ENCODE results near the gene GAS5. TPM values are rescaled to one million over a fixed set of nuclear protein-coding genes. Genes with fewer than 3 reads are reported as not detected.

The GAS5 gene
- total RNA-seq, 2 experiments from 2014 or later, result 865 to 867 TPM

- no peak overlapping the region for H3K27ac ChIP-seq (ENCODE audit: low read depth in 1 of 2, low read length in 2 of 2)
- no peaks in the 10 kb centered on the region for H3K27me3 Mint-ChIP-seq
- H3K4me1 ChIP-seq (ENCODE audit: insufficient read depth, low read length), result no peaks in the 10 kb centered on the region
- CTCF ChIA-PET, result no interaction called here
- H3K27me3 ChIP-seq (ENCODE audit: control insufficient read depth in 1 of 2, insufficient read depth in 2 of 2, low read length in 2 of 2), result no peaks in the 10 kb centered on the region
- no peaks in the 10 kb centered on the region for H3K9me3 Mint-ChIP-seq
- no peak overlapping the region for H3K4me3 ChIP-seq (ENCODE audit: low read length)
- H3K27ac Mint-ChIP-seq, result no peak overlapping the region
- ATAC-seq (ENCODE audit: poor library complexity) (no peak), DNase-seq (no peak)
- no peaks in the 10 kb centered on the region for H3K9me3 ChIP-seq (ENCODE audit: control insufficient read depth in 1 of 2, insufficient read depth in 1 of 2, low read length in 2 of 2)
- peaks cover 48% of the 10 kb centered on the region for H3K36me3 ChIP-seq (ENCODE audit: insufficient read depth, low read length)
- H3K4me3 Mint-ChIP-seq, result no peak overlapping the region
- POLR2A ChIA-PET, result interaction anchor here (0.8 to 1.4 kb wide), 2 partner anchors 14 to 16 kb away, joined by 3 to 5 read pairs; partner anchors contain the start of genes GAS5 and ZBTB37
- no peaks in the 10 kb centered on the region for H3K4me1 Mint-ChIP-seq (ENCODE audit: low read depth)
- peaks cover 58% of the 10 kb centered on the region for H3K36me3 Mint-ChIP-seq (ENCODE audit: low read depth)
- intact Hi-C loops (cut with DNase I, micrococcal nuclease), result no loop called here
- no peak for TF ChIP-seq CTCF (IDR thresholded peaks at IDR 0.05)
Measured at GRCh38 chr1:173852105-173852504, 15.7 kb downstream of the GAS5 start.

- POLR2A ChIA-PET, result no interaction called here
Measured at GRCh38 chr1:173832748-173833147, 35.0 kb downstream of the GAS5 start.

GRCh38 chr1:173827611-173828010 lies 40.2 kb downstream of the GAS5 start:
- ChIA-PET POLR2A (interaction anchor here (1.7 kb wide), 1 partner anchor 41 kb away, joined by 6 read pairs; the partner anchor contains the start of gene ZBTB37), CTCF (no interaction called here)
- no peak overlapping the region for H3K4me3 ChIP-seq (ENCODE audit: low read length)
- no peaks in the 10 kb centered on the region for H3K27me3 ChIP-seq (ENCODE audit: control insufficient read depth in 1 of 2, insufficient read depth in 2 of 2, low read length in 2 of 2)
- no peak for DNase-seq
- TF ChIP-seq CTCF (IDR thresholded peaks at IDR 0.05), result no peak
- H3K4me1 ChIP-seq (ENCODE audit: insufficient read depth, low read length), result peaks cover 25% of the 10 kb centered on the region
- no peaks in the 10 kb centered on the region for H3K9me3 ChIP-seq (ENCODE audit: control insufficient read depth in 1 of 2, insufficient read depth in 1 of 2, low read length in 2 of 2)
- Mint-ChIP-seq H3K4me3 (no peak overlapping the region), H3K4me1 (ENCODE audit: low read depth) (peaks cover 27% of the 10 kb centered on the region), H3K36me3 (ENCODE audit: low read depth) (peaks cover 43% of the 10 kb centered on the region), H3K9me3 (no peaks in the 10 kb centered on the region), H3K27ac (no peak overlapping the region), H3K27me3 (no peaks in the 10 kb centered on the region)
- intact Hi-C loops (cut with DNase I, micrococcal nuclease), result loop anchor here (5.0 to 10.0 kb wide), 4 partner anchors 113 to 1197 kb away; partner anchors contain the start of genes KLHL20 (in 1 of the 2), MRPS14 (in 1 of the 2) and RABGAP1L (in 1 of the 2)
- ATAC-seq (ENCODE audit: poor library complexity), result no peak
- H3K27ac ChIP-seq (ENCODE audit: low read depth in 1 of 2, low read length in 2 of 2), result no peak overlapping the region
- peaks cover 12% of the 10 kb centered on the region for H3K36me3 ChIP-seq (ENCODE audit: insufficient read depth, low read length)

More at GRCh38 chr1:173832748-173833147, 35.0 kb downstream of the GAS5 start:
- Histone ChIP-seq H3K27ac (ENCODE audit: low read depth in 1 of 2, low read length in 2 of 2) (no peak overlapping the region), H3K27me3 (ENCODE audit: control insufficient read depth in 1 of 2, insufficient read depth in 2 of 2, low read length in 2 of 2) (no peaks in the 10 kb centered on the region), H3K4me3 (ENCODE audit: low read length) (no peak overlapping the region), H3K36me3 (ENCODE audit: insufficient read depth, low read length) (peaks cover 48% of the 10 kb centered on the region), H3K9me3 (ENCODE audit: control insufficient read depth in 1 of 2, insufficient read depth in 1 of 2, low read length in 2 of 2) (no peaks in the 10 kb centered on the region), H3K4me1 (ENCODE audit: insufficient read depth, low read length) (no peaks in the 10 kb centered on the region)
- Mint-ChIP-seq H3K9me3 (no peaks in the 10 kb centered on the region), H3K4me1 (ENCODE audit: low read depth) (no peaks in the 10 kb centered on the region), H3K36me3 (ENCODE audit: low read depth) (peaks cover 58% of the 10 kb centered on the region), H3K4me3 (no peak overlapping the region), H3K27ac (no peak overlapping the region), H3K27me3 (no peaks in the 10 kb centered on the region)
- intact Hi-C loops (cut with DNase I, micrococcal nuclease), result no loop called here
- no peak for TF ChIP-seq CTCF (IDR thresholded peaks at IDR 0.05)
- DNase-seq (no peak), ATAC-seq (ENCODE audit: poor library complexity) (no peak)
- CTCF ChIA-PET, result no interaction called here

All from CD4-positive, alpha-beta T cell (primary cell).